HUES48 (cell line): ENCODE results near the gene RXRA.

ENCODE experiments used
- H3K27ac ChIP-seq: one replicate; pipeline ENCODE4 v1.7.0; 2013; ENCODE audit warnings: low read depth, low read length, inconsistent platforms
- H3K27me3 ChIP-seq: 2 replicates; pipeline ENCODE4 v1.6.1; 2013; ENCODE audit warnings: mild to moderate bottlenecking, low read length; ENCODE audit not compliant: control insufficient read depth, insufficient read depth
- H3K36me3 ChIP-seq: 2 replicates; pipeline ENCODE4 v1.6.1; 2013; ENCODE audit warnings: low read length; ENCODE audit not compliant: control insufficient read depth, insufficient read depth
- H3K4me1 ChIP-seq: 2 replicates; pipeline ENCODE4 v1.6.1; 2013; ENCODE audit warnings: mild to moderate bottlenecking, low read length; ENCODE audit not compliant: control insufficient read depth, insufficient read depth
- H3K4me3 ChIP-seq: 2 replicates; pipeline ENCODE4 v1.5.1; 2013; ENCODE audit warnings: mild to moderate bottlenecking, low read depth, low read length
- H3K9ac ChIP-seq: 2 replicates; pipeline ENCODE4 v1.6.1; 2013; ENCODE audit warnings: mild to moderate bottlenecking, low read depth, low read length, moderate library complexity
- H3K9me3 ChIP-seq: 2 replicates; pipeline ENCODE4 v1.6.1; 2013; ENCODE audit warnings: low read length; ENCODE audit not compliant: control insufficient read depth, insufficient read depth

Gene RXRA

DNA sequence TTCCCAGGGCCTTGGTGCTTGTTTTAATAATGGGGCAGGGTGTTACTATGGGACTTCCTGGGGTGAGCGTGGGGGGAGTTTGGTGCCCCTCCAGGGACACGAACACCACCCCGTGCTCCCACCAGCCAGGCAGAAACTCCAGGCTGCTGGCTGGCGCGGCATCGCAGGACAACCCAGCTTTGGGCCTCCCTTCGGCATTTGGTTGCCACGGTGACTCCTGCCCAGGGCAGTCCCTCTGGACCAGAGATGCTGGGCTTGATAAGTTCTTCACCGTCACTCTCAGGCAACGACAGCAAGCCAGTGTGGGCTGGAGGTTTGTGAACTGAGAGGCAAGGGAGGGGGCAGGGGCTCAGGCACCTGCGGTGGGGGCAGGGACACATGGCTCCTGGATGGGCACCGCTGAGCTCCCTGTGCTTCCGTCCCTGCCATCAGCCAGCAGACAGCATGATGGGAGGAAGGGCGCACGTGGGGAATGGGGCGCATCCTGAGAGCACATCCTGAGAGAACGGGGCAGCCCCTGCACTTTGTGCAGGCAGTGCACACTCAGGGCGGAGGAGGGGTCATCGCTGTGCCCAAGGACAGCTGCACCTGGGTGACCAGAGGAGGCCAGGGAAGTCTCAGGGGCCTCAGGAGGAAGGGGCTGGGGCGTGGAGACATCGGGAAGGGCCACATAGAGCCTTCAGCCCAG, 116.4 kb downstream of the RXRA start:
- Histone ChIP-seq H3K27ac (no peak overlapping the region), H3K4me3 (no peak overlapping the region), H3K36me3 (no peaks in the 10 kb centered on the region), H3K9ac (no peak overlapping the region), H3K4me1 (no peaks in the 10 kb centered on the region), H3K27me3 (no peaks in the 10 kb centered on the region), H3K9me3 (0 out of 2 replicates have a peak, but pooled peaks cover 5% of the 10 kb centered on the region)

GRCh38 chr9:134443174-134444037, 117.2 kb downstream of the RXRA start:
- Histone ChIP-seq H3K4me1 (no peaks in the 10 kb centered on the region), H3K9me3 (peaks cover 11% of the 10 kb centered on the region)

GRCh38 chr9:134444038-134444315, 117.7 kb downstream of the RXRA start:
- H3K36me3 ChIP-seq: no peaks in the 10 kb centered on the region
- no peak overlapping the region for H3K27ac ChIP-seq
- peaks cover 17% of the 10 kb centered on the region for H3K9me3 ChIP-seq
- H3K4me1 ChIP-seq: no peaks in the 10 kb centered on the region
- no peak overlapping the region for H3K9ac ChIP-seq
- no peak overlapping the region for H3K4me3 ChIP-seq
- H3K27me3 ChIP-seq: no peaks in the 10 kb centered on the region

More at GRCh38 chr9:134443174-134444037, 117.2 kb downstream of the RXRA start:
- Histone ChIP-seq H3K27me3 (no peaks in the 10 kb centered on the region), H3K9ac (no peak overlapping the region), H3K4me3 (no peak overlapping the region), H3K36me3 (no peaks in the 10 kb centered on the region), H3K27ac (no peak overlapping the region)

- Histone ChIP-seq H3K4me3 (no peak overlapping the region), H3K9me3 (peaks cover 17% of the 10 kb centered on the region), H3K27me3 (no peaks in the 10 kb centered on the region), H3K27ac (no peak overlapping the region), H3K4me1 (no peaks in the 10 kb centered on the region), H3K9ac (no peak overlapping the region), H3K36me3 (no peaks in the 10 kb centered on the region)
These were observed 118.7 kb downstream of the RXRA start for GRCh38 chr9:134445000-134445399.

GRCh38 chr9:134449180-134449916, 123.1 kb downstream of the RXRA start:
- no peak overlapping the region for H3K4me3 ChIP-seq
- H3K27ac ChIP-seq: no peak overlapping the region

DNA sequence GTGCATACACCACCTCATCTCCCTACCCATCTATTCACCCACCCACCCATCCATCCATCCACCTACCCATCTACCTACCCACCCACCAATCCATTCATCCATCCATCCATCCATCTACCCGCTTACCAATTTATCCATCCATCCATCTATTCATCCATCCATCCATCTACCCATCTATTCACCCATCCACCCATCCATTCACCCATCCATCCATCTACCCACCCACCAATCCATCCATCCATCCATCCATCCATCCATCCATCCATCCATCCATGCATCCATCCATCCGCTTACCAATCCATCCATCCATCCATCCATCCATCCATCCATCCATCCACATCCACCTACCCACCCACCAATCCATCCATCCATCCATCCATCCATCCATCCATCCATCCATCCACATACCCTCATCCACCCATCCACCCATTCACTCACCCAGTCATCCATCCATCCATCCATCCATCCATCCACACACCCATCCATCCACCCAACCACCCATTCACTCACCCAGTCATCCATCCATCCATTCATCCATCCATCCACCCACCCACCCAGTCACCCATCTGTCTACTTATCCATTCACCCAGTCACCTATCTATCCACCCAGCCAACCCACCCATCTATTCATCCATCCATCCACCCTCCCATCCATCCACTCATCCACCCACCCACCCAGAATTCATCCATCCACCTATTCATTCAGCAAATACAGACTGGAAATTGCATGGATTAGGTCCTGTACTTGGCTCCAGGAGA, 125.6 kb downstream of the RXRA start:
- Histone ChIP-seq H3K4me3 (no peak overlapping the region), H3K27me3 (no peaks in the 10 kb centered on the region), H3K9me3 (peaks cover 13% of the 10 kb centered on the region), H3K27ac (no peak overlapping the region), H3K36me3 (no peaks in the 10 kb centered on the region), H3K4me1 (no peaks in the 10 kb centered on the region), H3K9ac (no peak overlapping the region)

More at GRCh38 chr9:134449180-134449916, 123.1 kb downstream of the RXRA start:
- no peaks in the 10 kb centered on the region for H3K4me1 ChIP-seq
- H3K36me3 ChIP-seq: no peaks in the 10 kb centered on the region
- H3K9me3 ChIP-seq: peaks cover 17% of the 10 kb centered on the region
- no peak overlapping the region for H3K9ac ChIP-seq
- no peaks in the 10 kb centered on the region for H3K27me3 ChIP-seq

DNA sequence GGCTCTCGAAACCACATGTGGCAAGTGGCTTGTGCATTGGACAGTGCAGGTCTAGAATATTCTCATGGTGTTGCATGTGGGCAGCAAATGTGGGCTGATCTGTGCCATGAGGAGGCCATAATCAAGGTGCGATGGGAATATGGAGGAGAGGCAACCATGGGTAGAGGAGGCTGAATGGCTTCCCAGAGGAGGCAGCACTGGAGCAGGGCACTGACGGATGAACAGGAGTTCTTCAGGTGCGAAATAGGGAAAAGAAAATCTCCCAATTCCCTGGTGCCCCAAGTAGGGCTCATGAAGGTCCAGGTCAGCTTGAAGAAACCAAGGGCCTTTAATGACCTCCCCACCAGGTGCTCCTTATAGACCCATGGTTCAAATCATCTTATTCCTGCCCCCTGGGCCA, 126.5 kb downstream of the RXRA start:
- Histone ChIP-seq H3K4me1 (no peaks in the 10 kb centered on the region), H3K4me3 (no peak overlapping the region), H3K9ac (no peak overlapping the region), H3K27me3 (no peaks in the 10 kb centered on the region), H3K27ac (no peak overlapping the region), H3K36me3 (no peaks in the 10 kb centered on the region), H3K9me3 (peaks cover 11% of the 10 kb centered on the region)

- peaks cover under 1% of the 10 kb centered on the region; the same call in 1 of the 2 replicates for H3K9me3 ChIP-seq
- H3K4me3 ChIP-seq: no peak overlapping the region
- no peaks in the 10 kb centered on the region for H3K4me1 ChIP-seq
- H3K36me3 ChIP-seq: no peaks in the 10 kb centered on the region
- H3K27me3 ChIP-seq: no peaks in the 10 kb centered on the region
- no peak overlapping the region for H3K27ac ChIP-seq
- H3K9ac ChIP-seq: no peak overlapping the region
These were observed 127.7 kb downstream of the RXRA start for GRCh38 chr9:134453776-134454475.

DNA sequence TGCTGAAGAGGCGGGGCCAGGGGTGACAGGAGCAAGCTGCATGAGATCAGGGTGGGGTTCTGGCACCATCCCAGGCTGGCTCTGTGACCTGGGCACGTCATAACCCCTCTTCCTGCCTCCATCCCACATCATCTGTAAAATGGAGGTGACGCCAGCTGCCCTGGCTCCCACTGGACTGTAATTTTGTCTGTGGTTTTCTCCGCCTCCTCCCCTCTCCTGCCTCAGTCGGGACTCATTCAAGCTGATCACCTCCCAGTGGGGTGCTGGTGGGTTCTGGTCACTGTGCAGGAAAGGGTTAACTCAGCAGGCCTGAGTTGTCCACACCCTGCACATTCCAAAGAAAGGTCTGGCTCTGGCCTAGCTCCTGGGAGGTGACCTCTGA, 128.2 kb downstream of the RXRA start:
- Histone ChIP-seq H3K4me1 (no peaks in the 10 kb centered on the region), H3K36me3 (no peaks in the 10 kb centered on the region), H3K27me3 (no peaks in the 10 kb centered on the region), H3K9me3 (no peaks in the 10 kb centered on the region), H3K9ac (no peak overlapping the region), H3K27ac (no peak overlapping the region), H3K4me3 (no peak overlapping the region)

DNA sequence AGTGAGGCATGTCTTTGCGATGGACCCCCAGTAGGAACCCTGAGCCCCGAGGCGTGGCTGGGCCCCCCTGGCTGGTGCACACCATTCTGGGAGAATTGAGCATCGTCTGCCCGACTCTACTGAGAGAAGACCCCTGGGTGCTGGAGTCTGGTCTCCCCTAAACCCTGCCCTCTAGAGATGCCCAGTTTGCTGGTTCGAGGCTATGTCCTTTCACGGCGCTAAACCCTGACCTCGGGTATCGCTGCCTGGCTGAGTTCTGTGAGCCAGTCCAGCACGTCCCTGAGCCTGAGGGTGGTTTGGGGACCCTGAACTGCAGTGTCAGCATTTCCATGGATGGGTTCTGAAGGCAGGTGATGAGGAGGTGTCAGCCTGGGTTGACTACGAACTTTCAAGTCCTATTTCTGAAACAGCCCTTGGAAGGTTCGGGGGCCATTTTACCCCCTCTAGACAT, 128.8 kb downstream of the RXRA start:
- Histone ChIP-seq H3K36me3 (no peaks in the 10 kb centered on the region), H3K9me3 (no peaks in the 10 kb centered on the region), H3K9ac (no peak overlapping the region), H3K4me3 (no peak overlapping the region), H3K27me3 (no peaks in the 10 kb centered on the region), H3K4me1 (no peaks in the 10 kb centered on the region), H3K27ac (no peak overlapping the region)
